SK-N-SH (cell line): Measurements from ENCODE around the gene PPP1R9B. TPM values are rescaled to one million over a fixed set of nuclear protein-coding genes. Genes with fewer than 3 reads are reported as not detected.

Experiments
- CTCF ChIA-PET: fragments of 300-600, 350-600 bp; formaldehyde crosslinking; extraction: SDS; loops from one replicate; lab custom pipeline; 2021; lab: Yijun Ruan, JAX
- POLR2A ChIA-PET: fragments of 350-600 bp; sonication (Branson Sonifier 250); formaldehyde crosslinking; extraction: SDS; loops from one replicate; lab custom pipeline; 2020; ENCODE audit warnings: antibody characterized with exemption, inconsistent platforms; lab: Yijun Ruan, JAX
- DNase-seq: peaks from one replicate; pipeline ENCODE4 v3.0.0; 2012
- H2AFZ ChIP-seq: fragments of 200-600 bp; sonication (generic); 2 replicates; pipeline ENCODE4 v1.8.1; 2016; ENCODE audit warnings: antibody characterized with exemption, mild to moderate bottlenecking, low read depth
- H3F3A ChIP-seq: fragments of 200-600 bp; sonication (generic); replicated peaks from 2 replicates; pipeline ENCODE3; 2016; ENCODE audit warnings: antibody characterized with exemption, mild to moderate bottlenecking; ENCODE audit not compliant: insufficient read depth
- H3K27ac ChIP-seq, 2 experiments: fragments of 200-500 bp in 1 of 2; fragments of 200-600 bp in 1 of 2; sonication (Bioruptor generic) in 1 of 2; sonication (generic), shearing (Covaris generic) in 1 of 2; 2 replicates each; pipeline versions ENCODE4 v1.5.1 to v1.6.1; 2014 to 2016; ENCODE audit warnings: low read depth in 2 of 2, inconsistent platforms in 1 of 2, low read length in 1 of 2, mild to moderate bottlenecking in 1 of 2, mixed read lengths in 1 of 2
- H3K27me3 ChIP-seq: fragments of 200-600 bp; sonication (generic), shearing (Covaris generic); 2 replicates; pipeline ENCODE4 v1.6.1; 2016; ENCODE audit warnings: mixed run types; ENCODE audit not compliant: insufficient read depth
- H3K36me3 ChIP-seq, 2 experiments: fragments of 200-500 bp in 1 of 2; fragments of 200-600 bp in 1 of 2; sonication (Bioruptor generic) in 1 of 2; sonication (generic) in 1 of 2; replicated peaks in 1 of 2; 2 replicates each; pipeline versions ENCODE3 to v1.5.1; 2014 to 2016; ENCODE audit warnings: low read length in 1 of 2, mild to moderate bottlenecking in 1 of 2; ENCODE audit not compliant: insufficient read depth in 2 of 2, control insufficient read depth in 1 of 2
- H3K4me1 ChIP-seq, 2 experiments: fragments of 200-500 bp in 1 of 2; fragments of 200-600 bp in 1 of 2; sonication (Bioruptor generic) in 1 of 2; sonication (generic), shearing (Covaris generic) in 1 of 2; 2 replicates each; pipeline versions ENCODE4 v1.5.1 to v1.6.1; 2014 to 2016; ENCODE audit warnings: low read depth in 1 of 2, low read length in 1 of 2, mixed run types in 1 of 2; ENCODE audit not compliant: insufficient read depth in 2 of 2, control insufficient read depth in 1 of 2
- H3K4me2 ChIP-seq: fragments of 200-600 bp; sonication (generic), shearing (Covaris generic); 2 replicates; pipeline ENCODE4 v1.6.1; 2017; ENCODE audit warnings: mixed run types
- H3K4me3 ChIP-seq, 2 experiments: fragments of 200-500 bp in 1 of 2; fragments of 200-600 bp in 1 of 2; sonication (Bioruptor generic) in 1 of 2; sonication (generic), shearing (Covaris generic) in 1 of 2; 2 replicates each; pipeline versions ENCODE4 v1.5.1 to v1.8.1; 2014 to 2016; ENCODE audit warnings: low read depth in 2 of 2, inconsistent platforms in 1 of 2, low read length in 1 of 2, mild to moderate bottlenecking in 1 of 2, mixed read lengths in 1 of 2, moderate library complexity in 1 of 2
- H3K79me2 ChIP-seq: fragments of 200-600 bp; sonication (generic); 2 replicates; pipeline ENCODE4 v1.8.1; 2017; ENCODE audit warnings: mild to moderate bottlenecking; ENCODE audit not compliant: insufficient read depth
- H3K9ac ChIP-seq: fragments of 200-600 bp; sonication (generic); 2 replicates; pipeline ENCODE4 v1.6.1; 2017; ENCODE audit warnings: mixed run types
- H3K9me2 ChIP-seq: fragments of 200-600 bp; sonication (generic); 2 replicates; pipeline ENCODE4 v1.6.1; 2017; ENCODE audit warnings: mixed run types
- H3K9me3 ChIP-seq: fragments of 200-600 bp; sonication (generic); 2 replicates; pipeline ENCODE4 v1.6.1; 2017; ENCODE audit warnings: mixed run types, mild to moderate bottlenecking, moderate library complexity
- H4K20me1 ChIP-seq: fragments of 200-600 bp; sonication (generic); 2 replicates; pipeline ENCODE4 v1.6.1; 2017; ENCODE audit warnings: mild to moderate bottlenecking, mixed run types; ENCODE audit not compliant: insufficient read depth
- CHD2 ChIP-seq: fragments of 150-350 bp; IDR thresholded peaks from 2 replicates; pipeline ENCODE4 v1.6.1; 2018; ENCODE audit warnings: low read length; ENCODE audit not compliant: partially characterized antibody
- ELF1 ChIP-seq: IDR thresholded peaks from 2 replicates; pipeline ENCODE4 v1.4.0; 2012
- EZH2phosphoT487 ChIP-seq: fragments of 200-600 bp; sonication (generic); IDR thresholded peaks from 2 replicates; pipeline ENCODE4 v1.6.1; 2017; ENCODE audit warnings: low read depth, mixed run types, mild to moderate bottlenecking, antibody characterized with exemption, moderate library complexity, borderline replicate concordance
- FOXJ3 ChIP-seq: sonication (generic); formaldehyde crosslinking; IDR thresholded peaks from 2 replicates; pipeline ENCODE4 v1.5.1; 2020; ENCODE audit warnings: mild to moderate bottlenecking, missing genetic modification reagents
- FOXM1 ChIP-seq: IDR thresholded peaks from 2 replicates; pipeline ENCODE4 v1.4.0; 2012; ENCODE audit warnings: low read depth, mild to moderate bottlenecking
- GATA2 ChIP-seq: sonication (generic); formaldehyde crosslinking; IDR thresholded peaks from 2 replicates; pipeline ENCODE4 v1.5.0; 2020; ENCODE audit warnings: mild to moderate bottlenecking, missing genetic modification reagents
- JUND ChIP-seq: IDR thresholded peaks from 2 replicates; pipeline ENCODE4 v1.4.0; 2012
- MEF2A ChIP-seq: IDR thresholded peaks from 2 replicates; pipeline ENCODE4 v1.4.0; 2012; ENCODE audit warnings: low read depth, borderline replicate concordance
- NFIC ChIP-seq: IDR thresholded peaks from 2 replicates; pipeline ENCODE4 v1.4.0; 2012; ENCODE audit warnings: borderline replicate concordance
- POLR2AphosphoS5 ChIP-seq: IDR thresholded peaks from 2 replicates; pipeline ENCODE4 v1.6.1; 2012; ENCODE audit warnings: low read depth, low read length
- RAD21 ChIP-seq: IDR thresholded peaks from 2 replicates; pipeline ENCODE4 v1.6.1; 2012; ENCODE audit warnings: mild to moderate bottlenecking, low read length
- RCOR1 ChIP-seq: fragments of 150-350 bp; IDR thresholded peaks from 2 replicates; pipeline ENCODE4 v1.6.1; 2017; ENCODE audit warnings: antibody characterized with exemption, low read length
- RFX5 ChIP-seq: IDR thresholded peaks from 2 replicates; pipeline ENCODE4 v1.6.1; 2012; ENCODE audit warnings: mild to moderate bottlenecking, improper control_type of control experiment, low read length
- SMC3 ChIP-seq: IDR thresholded peaks from 2 replicates; pipeline ENCODE4 v1.6.1; 2012; ENCODE audit warnings: low read depth, low read length, improper control_type of control experiment
- TAF1 ChIP-seq: IDR thresholded peaks from 2 replicates; pipeline ENCODE4 v1.6.1; 2012; ENCODE audit warnings: low read depth, mild to moderate bottlenecking, low read length, moderate library complexity, borderline replicate concordance
- WGBS: methylation state at CpG from one replicate; pipeline ENCODE4 v1.1.6; 2017; ENCODE audit warnings: low lambda C conversion rate; 5-methylcytosine and 5-hydroxymethylcytosine counted together
- polyA plus RNA-seq, 3 experiments: library from polyadenylated mRNA; depleted of rRNA; stranded (reverse); fragments of >200 nt; gene quantifications; 2 replicates each; pipeline ENCODE4 v1.2.3, GENCODE V29; 2012
- TF ChIP-seq, protein P1 (sequence below): fragments of 200-600 bp; sonication (generic); IDR thresholded peaks from 2 replicates; pipeline ENCODE4 v1.6.1; 2017; ENCODE audit warnings: antibody characterized with exemption, mild to moderate bottlenecking, moderate library complexity
- TF ChIP-seq, protein P2 (sequence below): IDR thresholded peaks from 2 replicates; pipeline ENCODE4; 2012
- TF ChIP-seq, protein P3 (sequence below): IDR thresholded peaks from 2 replicates; pipeline ENCODE4 v1.4.0; 2012; ENCODE audit warnings: low read depth, borderline replicate concordance
- TF ChIP-seq, protein P4 (sequence below): IDR thresholded peaks from 2 replicates; pipeline ENCODE4 v1.4.0; 2012; ENCODE audit warnings: low read depth, borderline replicate concordance

PPP1R9B gene
- polyA plus RNA-seq, 1 of the 3 experiments (the other 2 are of a cell fraction) = 35.2 TPM

DNA sequence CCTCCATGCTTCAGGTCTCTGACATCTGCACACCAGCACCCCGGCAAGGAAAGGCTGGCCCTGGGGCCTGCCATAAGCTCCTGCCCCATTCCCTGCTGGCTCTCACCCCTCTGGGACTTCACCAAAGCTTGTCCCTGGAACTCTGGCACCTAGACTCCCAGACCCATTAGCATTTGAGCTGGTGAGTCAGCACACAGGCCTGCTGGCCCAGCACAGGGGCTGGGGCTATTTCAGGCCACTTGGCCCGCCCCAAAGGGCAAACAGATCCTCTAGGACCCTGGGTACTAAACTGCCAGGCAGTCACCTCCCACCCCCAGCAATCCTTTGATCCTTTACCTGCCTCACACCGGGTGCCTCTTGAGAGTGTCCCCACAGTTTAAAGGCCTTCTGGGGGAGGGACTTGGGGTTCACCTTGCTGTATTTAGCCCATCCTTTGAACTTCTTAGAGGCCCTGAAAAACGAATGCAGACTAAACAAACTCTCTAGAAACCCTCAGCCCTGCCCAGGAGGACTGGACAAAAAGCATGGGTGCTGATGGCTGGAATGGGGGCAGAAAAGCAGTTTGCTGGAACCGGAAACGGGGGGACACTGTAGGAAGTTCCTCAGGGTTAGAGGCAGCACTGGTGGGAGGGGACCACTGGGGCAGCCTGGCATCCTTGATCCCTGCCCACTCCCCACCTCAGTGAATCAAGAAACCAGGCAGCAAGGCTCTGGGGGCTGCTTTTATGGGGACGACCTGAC is 17.3 kb downstream of the PPP1R9B start:
- ChIA-PET CTCF (interaction anchor here (0.9 to 11.3 kb wide), 6 partner anchors 13 to 39 kb away, joined by 3 to 116 read pairs (median 6); partner anchors contain the start of gene PPP1R9B), POLR2A (interaction anchor here (1.0 to 1.3 kb wide), 2 partner anchors 13 to 16 kb away, joined by 3 read pairs; no protein-coding TSS in a partner anchor)
- no peaks in the 10 kb centered on the region for H3K27me3 ChIP-seq
- no peak overlapping the region for H2AFZ ChIP-seq
- no peak overlapping the region for H3K9ac ChIP-seq
- peaks cover 20 to 23% of the 10 kb centered on the region in 2 experiments; a peak in 3 of 4 replicates for H3K4me1 ChIP-seq
- peaks cover 29% of the 10 kb centered on the region for H3F3A ChIP-seq
- H3K36me3 ChIP-seq = peaks cover 12 to 31% of the 10 kb centered on the region in 2 experiments
- no peaks in the 10 kb centered on the region for H3K9me2 ChIP-seq
- H3K79me2 ChIP-seq = no peaks in the 10 kb centered on the region
- WGBS = 67% methylated on average over 7 of the region's 7 CpGs
- TF ChIP-seq CHD2 = no peak
- no peak for TF ChIP-seq RFX5
- TF ChIP-seq POLR2AphosphoS5 = no peak
- TF ChIP-seq JUND = peak; percentile 58; the same call in 1 of the 2 replicates
- no peak for TF ChIP-seq NFIC
- no peak for TF ChIP-seq GATA2 (CRISPR knock-in tag)
- TF ChIP-seq TAF1 = no peak
- TF ChIP-seq SMC3 = no peak
- no peaks in the 10 kb centered on the region for H3K9me3 ChIP-seq
- DNase-seq = peak; percentile 62
- H3K27ac ChIP-seq = peak overlapping the region; percentile 48 to 69
- H3K4me3 ChIP-seq = no peak overlapping the region
- 0 out of 2 replicates have a peak, but pooled peaks cover 3% of the 10 kb centered on the region for H4K20me1 ChIP-seq
- H3K4me2 ChIP-seq = peak overlapping the region; percentile 50

DNA sequence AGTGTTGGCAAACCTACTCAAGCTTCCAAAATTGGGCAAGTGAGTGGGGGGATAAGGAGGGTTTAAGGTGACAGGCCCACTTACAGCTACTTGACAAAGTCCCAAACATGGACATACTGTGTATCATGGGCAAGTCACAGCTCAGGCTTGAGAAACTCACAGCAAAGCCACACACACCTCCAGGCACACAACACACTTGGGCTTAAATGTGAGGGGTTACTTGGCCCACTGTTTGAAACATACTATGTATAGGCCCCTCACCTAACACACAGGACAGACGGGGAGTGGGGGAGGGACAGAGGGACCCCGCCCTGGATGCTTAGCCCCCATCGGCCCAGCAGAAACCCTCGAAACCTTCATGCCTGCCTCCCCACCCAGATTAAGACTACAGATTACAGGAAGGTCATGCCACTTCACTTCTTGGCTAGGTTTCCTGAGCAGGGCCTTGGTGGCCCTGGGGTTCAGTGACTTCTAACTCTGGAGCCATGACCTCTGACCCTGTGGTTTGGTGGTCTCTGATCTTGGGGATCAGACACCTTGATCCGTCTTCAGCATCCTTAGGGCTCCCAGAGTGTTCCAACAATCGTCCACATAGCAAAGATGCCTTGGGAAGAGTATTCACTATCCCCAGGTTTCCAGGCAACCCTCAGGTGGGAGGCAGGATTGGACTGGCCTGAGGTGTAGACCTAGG is 18.2 kb downstream of the PPP1R9B start:
- Histone ChIP-seq H3F3A (peaks cover 29% of the 10 kb centered on the region), H3K36me3 (peaks cover 11 to 23% of the 10 kb centered on the region in 2 experiments), H3K9me3 (no peaks in the 10 kb centered on the region), H3K4me2 (peak overlapping the region; percentile 50; the same call in 1 of the 2 replicates), H3K27me3 (no peaks in the 10 kb centered on the region), H3K9ac (no peak overlapping the region), H3K4me1 (peaks cover 20 to 23% of the 10 kb centered on the region in 2 experiments; a peak in 3 of 4 replicates), H3K4me3 (no peak overlapping the region), H4K20me1 (0 out of 2 replicates have a peak, but pooled peaks cover 3% of the 10 kb centered on the region), H2AFZ (no peak overlapping the region), H3K9me2 (no peaks in the 10 kb centered on the region), H3K79me2 (no peaks in the 10 kb centered on the region), H3K27ac (peak overlapping the region in 1 of 2 experiments; percentile 69; a peak in 1 of 4 replicates)
- TF ChIP-seq RAD21 = no peak
- TF ChIP-seq POLR2AphosphoS5 = no peak; the same call in 1 of the 2 replicates
- TF ChIP-seq TAF1 = no peak
- TF ChIP-seq, protein P1, sequence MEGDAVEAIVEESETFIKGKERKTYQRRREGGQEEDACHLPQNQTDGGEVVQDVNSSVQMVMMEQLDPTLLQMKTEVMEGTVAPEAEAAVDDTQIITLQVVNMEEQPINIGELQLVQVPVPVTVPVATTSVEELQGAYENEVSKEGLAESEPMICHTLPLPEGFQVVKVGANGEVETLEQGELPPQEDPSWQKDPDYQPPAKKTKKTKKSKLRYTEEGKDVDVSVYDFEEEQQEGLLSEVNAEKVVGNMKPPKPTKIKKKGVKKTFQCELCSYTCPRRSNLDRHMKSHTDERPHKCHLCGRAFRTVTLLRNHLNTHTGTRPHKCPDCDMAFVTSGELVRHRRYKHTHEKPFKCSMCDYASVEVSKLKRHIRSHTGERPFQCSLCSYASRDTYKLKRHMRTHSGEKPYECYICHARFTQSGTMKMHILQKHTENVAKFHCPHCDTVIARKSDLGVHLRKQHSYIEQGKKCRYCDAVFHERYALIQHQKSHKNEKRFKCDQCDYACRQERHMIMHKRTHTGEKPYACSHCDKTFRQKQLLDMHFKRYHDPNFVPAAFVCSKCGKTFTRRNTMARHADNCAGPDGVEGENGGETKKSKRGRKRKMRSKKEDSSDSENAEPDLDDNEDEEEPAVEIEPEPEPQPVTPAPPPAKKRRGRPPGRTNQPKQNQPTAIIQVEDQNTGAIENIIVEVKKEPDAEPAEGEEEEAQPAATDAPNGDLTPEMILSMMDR = no peak
- no peak for TF ChIP-seq ELF1
- no peak for TF ChIP-seq EZH2phosphoT487
- TF ChIP-seq, protein P2, sequence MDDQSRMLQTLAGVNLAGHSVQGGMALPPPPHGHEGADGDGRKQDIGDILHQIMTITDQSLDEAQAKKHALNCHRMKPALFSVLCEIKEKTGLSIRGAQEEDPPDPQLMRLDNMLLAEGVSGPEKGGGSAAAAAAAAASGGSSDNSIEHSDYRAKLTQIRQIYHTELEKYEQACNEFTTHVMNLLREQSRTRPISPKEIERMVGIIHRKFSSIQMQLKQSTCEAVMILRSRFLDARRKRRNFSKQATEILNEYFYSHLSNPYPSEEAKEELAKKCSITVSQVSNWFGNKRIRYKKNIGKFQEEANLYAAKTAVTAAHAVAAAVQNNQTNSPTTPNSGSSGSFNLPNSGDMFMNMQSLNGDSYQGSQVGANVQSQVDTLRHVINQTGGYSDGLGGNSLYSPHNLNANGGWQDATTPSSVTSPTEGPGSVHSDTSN = no peak
- no peak for TF ChIP-seq RCOR1
- TF ChIP-seq, protein P3, sequence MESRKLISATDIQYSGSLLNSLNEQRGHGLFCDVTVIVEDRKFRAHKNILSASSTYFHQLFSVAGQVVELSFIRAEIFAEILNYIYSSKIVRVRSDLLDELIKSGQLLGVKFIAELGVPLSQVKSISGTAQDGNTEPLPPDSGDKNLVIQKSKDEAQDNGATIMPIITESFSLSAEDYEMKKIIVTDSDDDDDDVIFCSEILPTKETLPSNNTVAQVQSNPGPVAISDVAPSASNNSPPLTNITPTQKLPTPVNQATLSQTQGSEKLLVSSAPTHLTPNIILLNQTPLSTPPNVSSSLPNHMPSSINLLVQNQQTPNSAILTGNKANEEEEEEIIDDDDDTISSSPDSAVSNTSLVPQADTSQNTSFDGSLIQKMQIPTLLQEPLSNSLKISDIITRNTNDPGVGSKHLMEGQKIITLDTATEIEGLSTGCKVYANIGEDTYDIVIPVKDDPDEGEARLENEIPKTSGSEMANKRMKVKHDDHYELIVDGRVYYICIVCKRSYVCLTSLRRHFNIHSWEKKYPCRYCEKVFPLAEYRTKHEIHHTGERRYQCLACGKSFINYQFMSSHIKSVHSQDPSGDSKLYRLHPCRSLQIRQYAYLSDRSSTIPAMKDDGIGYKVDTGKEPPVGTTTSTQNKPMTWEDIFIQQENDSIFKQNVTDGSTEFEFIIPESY = no peak
- no peak for TF ChIP-seq MEF2A
- no peak for TF ChIP-seq JUND
- TF ChIP-seq, protein P4, sequence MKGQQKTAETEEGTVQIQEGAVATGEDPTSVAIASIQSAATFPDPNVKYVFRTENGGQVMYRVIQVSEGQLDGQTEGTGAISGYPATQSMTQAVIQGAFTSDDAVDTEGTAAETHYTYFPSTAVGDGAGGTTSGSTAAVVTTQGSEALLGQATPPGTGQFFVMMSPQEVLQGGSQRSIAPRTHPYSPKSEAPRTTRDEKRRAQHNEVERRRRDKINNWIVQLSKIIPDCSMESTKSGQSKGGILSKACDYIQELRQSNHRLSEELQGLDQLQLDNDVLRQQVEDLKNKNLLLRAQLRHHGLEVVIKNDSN = no peak
- TF ChIP-seq SMC3 = no peak
- TF ChIP-seq FOXJ3 (CRISPR knock-in tag) = no peak
- no peak for TF ChIP-seq FOXM1
- CTCF ChIA-PET = interaction anchor here (0.7 to 11.3 kb wide), 10 partner anchors 8 to 68 kb away, joined by 3 to 116 read pairs (median 6); partner anchors contain the start of genes COL1A1 and PPP1R9B
- POLR2A ChIA-PET = interaction anchor here (0.6 to 2.5 kb wide), 8 partner anchors 10 to 399 kb away, joined by 3 to 13 read pairs (median 3); no protein-coding TSS in a partner anchor
- 95% methylated on average over 6 of the region's 6 CpGs for WGBS
- DNase-seq = no peak
